ENCODE data around the gene DNAAF1. TPM values are rescaled to one million over a fixed set of nuclear protein-coding genes. Genes with fewer than 3 reads are reported as not detected.

The DNAAF1 gene
- total RNA-seq, 5 donors from 2014 or later (not counting 1 experiment from before 2014, with no cell fraction given), result 0.16 to 0.32 TPM; not detected in 3

DNA sequence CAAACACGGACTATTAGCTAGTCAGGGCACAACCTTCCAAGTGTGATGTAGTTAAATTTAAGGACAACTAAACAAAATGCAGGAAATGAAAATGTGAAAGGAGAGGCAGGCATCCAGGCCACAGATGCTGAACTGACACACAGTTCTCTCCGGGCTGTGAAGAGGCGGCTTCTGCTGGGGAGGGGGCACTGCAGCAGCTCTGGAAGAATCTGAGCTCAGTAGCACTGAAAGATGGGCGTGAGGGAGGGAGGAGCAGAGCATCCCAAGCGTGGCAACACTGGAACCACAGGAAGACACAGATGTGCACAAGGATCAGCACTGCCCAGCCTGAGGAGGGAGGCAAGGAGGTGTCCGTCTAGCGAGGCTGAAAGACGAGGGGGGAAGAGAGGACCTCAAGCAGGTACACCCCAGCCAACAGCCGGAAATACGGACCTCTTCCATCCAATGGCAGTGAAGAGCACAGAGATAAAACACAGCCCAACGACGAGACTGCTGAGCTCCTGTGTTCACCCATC lies 39.8 kb upstream of the DNAAF1 start:
- Histone ChIP-seq H3K4me1 (ENCODE audit: control insufficient read depth in 1 of 2, extremely low read depth in 1 of 2, insufficient read depth in 2 of 2, low read length in 2 of 2) (peaks cover 0 to 18% of the 10 kb centered on the region in 2 experiments), H3K9me3 (no peaks in the 10 kb centered on the region), H3K27me3 (replicated peaks in 1 of 2; ENCODE audit: control insufficient read depth in 2 of 2, extremely low read depth in 1 of 2, insufficient read depth in 2 of 2, low read length in 1 of 2) (no peaks in the 10 kb centered on the region), H3K27ac (ENCODE audit: low read length) (no peak overlapping the region), H3K36me3 (ENCODE audit: control insufficient read depth in 2 of 2, extremely low read depth in 1 of 2, insufficient read depth in 1 of 2, low read length in 1 of 2) (peaks cover 7 to 37% of the 10 kb centered on the region in 2 donors), H3K4me3 (ENCODE audit: control insufficient read depth in 1 of 2, extremely low read depth in 1 of 2, low read length in 1 of 2) (no peak overlapping the region)
- ATAC-seq (replicated peaks in 1 of 4) (no peak), DNase-seq (no peak)
- Mint-ChIP-seq H3K36me3 (peaks cover 25% of the 10 kb centered on the region), H3K9me3 (no peaks in the 10 kb centered on the region), H3K27me3 (no peaks in the 10 kb centered on the region), H3K4me3 (peak overlapping the region in 1 of 3 donors; percentile 9), H3K4me1 (peaks cover 58 to 74% (median 71%) of the 10 kb centered on the region in 3 donors), H3K27ac (no peak overlapping the region)
- 81% methylated on average over 6 of the region's 12 CpGs for WGBS (ENCODE audit: insufficient coverage)
- ChIA-PET CTCF (interaction anchor here in 1 of 2 donors (0.7 kb wide), 1 partner anchor 408 kb away, joined by 3 read pairs; no protein-coding TSS in a partner anchor), POLR2A (interaction anchor here in 1 of 2 donors (1.1 kb wide), 1 partner anchor 9 kb away, joined by 3 read pairs; no protein-coding TSS in a partner anchor)

DNA sequence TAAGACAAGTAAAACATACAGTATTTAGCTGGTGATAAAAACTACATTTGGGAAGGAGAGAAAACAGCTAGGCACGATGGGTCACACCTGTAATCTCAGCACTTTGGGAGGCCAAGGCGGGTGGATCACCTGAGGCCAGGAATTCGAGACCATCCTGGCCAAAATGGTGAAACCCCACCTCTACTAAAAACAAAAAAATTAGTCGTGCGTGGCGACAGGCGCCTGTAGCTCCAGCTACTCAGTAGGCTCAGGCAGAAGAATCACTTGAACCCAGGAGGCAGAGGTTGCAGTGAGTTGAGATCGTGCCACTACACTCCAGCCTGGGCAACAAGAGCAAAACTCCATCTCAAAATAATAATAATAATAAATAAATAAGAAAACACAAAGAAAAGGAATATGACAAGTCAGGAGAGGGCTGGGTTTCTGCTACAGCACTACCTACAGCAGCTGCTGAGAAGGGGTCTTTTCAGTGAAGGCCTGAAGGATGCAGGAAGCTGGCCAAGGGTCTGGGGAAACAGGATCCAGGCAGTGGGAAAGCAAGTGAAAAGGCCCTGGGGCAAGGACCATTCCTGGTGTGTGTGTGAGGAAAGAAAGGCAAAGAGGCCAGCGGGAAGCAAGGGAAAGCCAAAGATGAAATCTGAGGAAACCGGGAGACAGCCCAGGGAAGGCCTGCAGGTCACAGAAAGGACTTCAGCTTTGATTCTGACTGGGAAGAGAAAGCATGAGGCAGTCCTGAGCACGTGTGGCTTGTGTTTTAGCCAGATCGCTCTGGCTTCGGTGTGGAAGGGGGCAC lies 39.0 kb upstream of the DNAAF1 start:
- Histone ChIP-seq H3K27me3 (replicated peaks in 1 of 2; ENCODE audit: control insufficient read depth in 2 of 2, extremely low read depth in 1 of 2, insufficient read depth in 2 of 2, low read length in 1 of 2) (no peaks in the 10 kb centered on the region), H3K36me3 (ENCODE audit: control insufficient read depth in 2 of 2, extremely low read depth in 1 of 2, insufficient read depth in 1 of 2, low read length in 1 of 2) (peaks cover 7 to 41% of the 10 kb centered on the region in 2 donors), H3K9me3 (no peaks in the 10 kb centered on the region), H3K27ac (ENCODE audit: low read length) (no peak overlapping the region), H3K4me3 (ENCODE audit: control insufficient read depth in 1 of 2, extremely low read depth in 1 of 2, low read length in 1 of 2) (no peak overlapping the region), H3K4me1 (ENCODE audit: control insufficient read depth in 1 of 2, extremely low read depth in 1 of 2, insufficient read depth in 2 of 2, low read length in 2 of 2) (peaks cover 0 to 25% of the 10 kb centered on the region in 2 experiments)
- H3K27me3 Mint-ChIP-seq, result no peaks in the 10 kb centered on the region
- 94% methylated on average over 5 of the region's 13 CpGs for WGBS (ENCODE audit: insufficient coverage)
- POLR2A ChIA-PET, result interaction anchor here in 1 of 2 donors (0.6 to 1.1 kb wide), 2 partner anchors 9 to 41 kb away, joined by 3 to 4 read pairs; no protein-coding TSS in a partner anchor
- no peak for ATAC-seq (replicated peaks in 1 of 4)
- H3K4me3 Mint-ChIP-seq, result no peak overlapping the region
- no peak for DNase-seq
- no peak overlapping the region for H3K27ac Mint-ChIP-seq
- CTCF ChIA-PET, result no interaction called here
- no peaks in the 10 kb centered on the region for H3K9me3 Mint-ChIP-seq
- H3K36me3 Mint-ChIP-seq, result peaks cover 31% of the 10 kb centered on the region
- peaks cover 66 to 80% (median 77%) of the 10 kb centered on the region in 3 donors for H3K4me1 Mint-ChIP-seq

DNA sequence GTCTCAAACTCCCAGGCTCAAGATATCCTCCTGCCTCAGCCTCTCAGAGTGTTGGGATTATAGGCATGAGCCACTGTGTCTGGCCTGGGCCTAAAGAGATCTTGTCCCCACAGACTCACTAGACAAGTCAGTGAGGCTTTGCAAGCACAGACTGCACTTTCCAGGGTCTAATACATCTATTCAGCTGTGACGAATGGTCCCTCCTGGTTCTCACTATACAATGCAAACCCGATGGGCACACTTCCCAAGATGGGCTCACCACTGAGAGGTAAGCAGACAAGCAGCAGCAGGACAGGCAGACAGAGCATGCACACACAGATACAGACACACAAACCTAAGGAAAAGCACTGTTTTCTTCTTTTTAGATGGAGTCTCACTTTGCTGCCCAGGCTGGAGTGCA lies 37.2 kb upstream of the DNAAF1 start:
- ChIA-PET POLR2A (no interaction called here), CTCF (interaction anchor here in 1 of 2 donors (0.9 kb wide), 1 partner anchor 9 kb away, joined by 3 read pairs; no protein-coding TSS in a partner anchor)
- DNase-seq (no peak), ATAC-seq (replicated peaks in 1 of 4) (no peak)
- Mint-ChIP-seq H3K4me3 (no peak overlapping the region), H3K36me3 (peaks cover 31% of the 10 kb centered on the region), H3K9me3 (no peaks in the 10 kb centered on the region), H3K27ac (no peak overlapping the region), H3K27me3 (no peaks in the 10 kb centered on the region), H3K4me1 (peaks cover 65 to 78% (median 73%) of the 10 kb centered on the region in 3 donors)
- Histone ChIP-seq H3K9me3 (no peaks in the 10 kb centered on the region), H3K27ac (ENCODE audit: low read length) (no peak overlapping the region), H3K36me3 (ENCODE audit: control insufficient read depth in 2 of 2, extremely low read depth in 1 of 2, insufficient read depth in 1 of 2, low read length in 1 of 2) (peaks cover 7 to 35% of the 10 kb centered on the region in 2 donors), H3K4me3 (ENCODE audit: control insufficient read depth in 1 of 2, extremely low read depth in 1 of 2, low read length in 1 of 2) (no peak overlapping the region), H3K27me3 (replicated peaks in 1 of 2; ENCODE audit: control insufficient read depth in 2 of 2, extremely low read depth in 1 of 2, insufficient read depth in 2 of 2, low read length in 1 of 2) (no peaks in the 10 kb centered on the region), H3K4me1 (ENCODE audit: control insufficient read depth in 1 of 2, extremely low read depth in 1 of 2, insufficient read depth in 2 of 2, low read length in 2 of 2) (peaks cover 0 to 26% of the 10 kb centered on the region in 2 experiments)
- WGBS (ENCODE audit: insufficient coverage), result 94% methylated on average over 2 of the region's 2 CpGs

DNA sequence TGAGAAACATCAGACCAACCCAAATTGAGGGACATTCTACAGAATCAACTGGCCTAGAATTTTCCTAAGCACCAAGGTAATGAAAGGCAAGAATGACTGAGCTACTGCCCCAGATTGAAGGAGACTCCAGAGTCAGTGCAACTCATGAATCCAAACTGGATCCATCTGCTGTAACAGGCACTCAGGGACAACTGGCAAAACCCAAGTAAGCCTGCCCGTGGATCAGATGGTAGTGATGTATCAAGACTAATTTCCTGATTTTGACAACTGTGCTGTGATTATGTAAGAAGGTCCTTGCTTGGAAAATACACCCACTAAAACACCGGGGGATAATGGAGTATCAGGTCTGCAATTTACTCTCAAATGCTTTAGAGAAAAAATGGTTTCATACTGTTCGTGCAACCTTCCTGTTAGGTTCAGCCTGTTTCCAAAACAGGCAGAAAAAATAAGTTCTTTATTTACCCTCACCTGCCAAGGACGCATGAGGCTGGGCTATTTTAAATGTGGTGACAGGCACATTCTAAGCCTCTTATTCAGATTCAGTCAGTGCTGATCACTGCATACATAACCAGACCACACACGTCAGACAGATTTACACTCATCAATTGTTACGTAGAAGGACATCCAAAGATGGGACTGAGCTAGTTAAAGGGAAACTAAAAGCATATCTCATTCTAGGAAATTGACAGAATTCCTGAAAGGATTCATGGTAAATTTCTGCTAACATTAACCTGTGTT lies 35.3 kb upstream of the DNAAF1 start:
- no peaks in the 10 kb centered on the region for H3K27me3 ChIP-seq (replicated peaks in 1 of 2; ENCODE audit: control insufficient read depth in 2 of 2, extremely low read depth in 1 of 2, insufficient read depth in 2 of 2, low read length in 1 of 2)
- H3K27me3 Mint-ChIP-seq, result no peaks in the 10 kb centered on the region
- no peaks in the 10 kb centered on the region for H3K9me3 Mint-ChIP-seq
- H3K4me1 ChIP-seq (ENCODE audit: control insufficient read depth in 1 of 2, extremely low read depth in 1 of 2, insufficient read depth in 2 of 2, low read length in 2 of 2), result peaks cover 3 to 34% of the 10 kb centered on the region in 2 experiments
- no peak overlapping the region for H3K4me3 Mint-ChIP-seq
- CTCF ChIA-PET, result no interaction called here
- peaks cover 61 to 73% (median 67%) of the 10 kb centered on the region in 3 donors for H3K4me1 Mint-ChIP-seq
- POLR2A ChIA-PET, result no interaction called here
- H3K9me3 ChIP-seq, result no peaks in the 10 kb centered on the region
- no peak overlapping the region for H3K4me3 ChIP-seq (ENCODE audit: control insufficient read depth in 1 of 2, extremely low read depth in 1 of 2, low read length in 1 of 2)
- ATAC-seq (replicated peaks in 1 of 4), result no peak
- no peak overlapping the region for H3K27ac Mint-ChIP-seq
- 100% methylated on average over 1 of the region's 6 CpGs for WGBS (ENCODE audit: insufficient coverage)
- no peak for DNase-seq
- H3K36me3 Mint-ChIP-seq, result peaks cover 31% of the 10 kb centered on the region
- H3K27ac ChIP-seq (ENCODE audit: low read length), result no peak overlapping the region
- peaks cover 7 to 37% of the 10 kb centered on the region in 2 donors for H3K36me3 ChIP-seq (ENCODE audit: control insufficient read depth in 2 of 2, extremely low read depth in 1 of 2, insufficient read depth in 1 of 2, low read length in 1 of 2)

DNA sequence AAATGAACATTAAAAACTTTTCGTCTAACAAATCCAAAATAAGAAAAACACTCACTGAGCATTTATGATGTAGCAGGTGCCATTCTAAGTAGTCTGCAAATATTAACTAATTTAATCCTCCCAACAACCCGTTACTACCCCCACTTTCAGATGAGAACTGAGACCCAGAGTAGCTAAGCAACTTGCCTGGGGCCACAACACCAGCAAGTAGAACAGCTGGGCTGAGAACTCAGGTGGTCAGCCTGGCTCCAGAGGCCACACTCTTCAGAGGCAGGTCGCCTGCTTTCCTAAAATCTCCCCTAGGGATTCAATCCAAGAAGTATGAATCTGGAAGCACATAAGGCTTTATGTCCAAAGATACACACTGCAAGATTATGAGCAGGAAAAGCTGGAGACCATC lies 34.6 kb upstream of the DNAAF1 start:
- Histone ChIP-seq H3K27me3 (replicated peaks in 1 of 2; ENCODE audit: control insufficient read depth in 2 of 2, extremely low read depth in 1 of 2, insufficient read depth in 2 of 2, low read length in 1 of 2) (no peaks in the 10 kb centered on the region), H3K9me3 (no peaks in the 10 kb centered on the region), H3K36me3 (ENCODE audit: control insufficient read depth in 2 of 2, extremely low read depth in 1 of 2, insufficient read depth in 1 of 2, low read length in 1 of 2) (peaks cover 7 to 33% of the 10 kb centered on the region in 2 donors), H3K4me1 (ENCODE audit: control insufficient read depth in 1 of 2, extremely low read depth in 1 of 2, insufficient read depth in 2 of 2, low read length in 2 of 2) (peaks cover 7 to 37% of the 10 kb centered on the region in 2 experiments), H3K4me3 (ENCODE audit: control insufficient read depth in 1 of 2, extremely low read depth in 1 of 2, low read length in 1 of 2) (no peak overlapping the region), H3K27ac (ENCODE audit: low read length) (no peak overlapping the region)
- Mint-ChIP-seq H3K9me3 (no peaks in the 10 kb centered on the region), H3K27me3 (no peaks in the 10 kb centered on the region), H3K4me1 (peaks cover 61 to 74% (median 69%) of the 10 kb centered on the region in 3 donors), H3K36me3 (peaks cover 26% of the 10 kb centered on the region), H3K4me3 (peak overlapping the region in 1 of 3 donors; percentile 15), H3K27ac (no peak overlapping the region)
- DNase-seq (no peak), ATAC-seq (replicated peaks in 1 of 4) (no peak)
- ChIA-PET POLR2A (no interaction called here), CTCF (no interaction called here)
- WGBS (ENCODE audit: insufficient coverage), result 71% methylated on average over 2 of the region's 3 CpGs

DNA sequence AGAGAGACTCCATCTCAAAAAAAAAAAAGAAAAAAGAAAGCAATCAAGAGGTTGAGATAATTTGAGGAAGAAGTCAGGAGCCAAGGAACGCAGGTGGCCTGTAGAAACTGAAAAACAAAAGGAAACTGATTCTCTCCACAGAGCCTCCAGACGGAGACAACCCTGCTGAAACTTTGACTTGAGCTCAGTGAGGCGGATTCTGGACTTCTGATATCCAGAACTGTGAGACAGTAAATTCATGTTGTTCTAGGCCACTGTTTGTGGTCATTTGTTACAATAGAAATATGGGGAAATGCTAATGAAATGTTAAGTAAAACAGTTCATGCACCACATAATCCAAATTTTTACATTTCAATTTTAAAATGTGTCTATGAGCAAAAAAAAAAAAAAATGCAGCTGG lies 33.6 kb upstream of the DNAAF1 start:
- 73% methylated on average over 2 of the region's 3 CpGs for WGBS (ENCODE audit: insufficient coverage)
- H3K4me1 Mint-ChIP-seq, result peaks cover 58 to 69% (median 69%) of the 10 kb centered on the region in 3 donors
- peaks cover 12 to 39% of the 10 kb centered on the region in 2 experiments for H3K4me1 ChIP-seq (ENCODE audit: control insufficient read depth in 1 of 2, extremely low read depth in 1 of 2, insufficient read depth in 2 of 2, low read length in 2 of 2)
- ATAC-seq (replicated peaks in 1 of 4) (no peak), DNase-seq (no peak)
- H3K27ac Mint-ChIP-seq, result no peak overlapping the region
- peak overlapping the region in 1 of 3 donors; percentile 15 for H3K4me3 Mint-ChIP-seq
- no peak overlapping the region for H3K4me3 ChIP-seq (ENCODE audit: control insufficient read depth in 1 of 2, extremely low read depth in 1 of 2, low read length in 1 of 2)
- no peaks in the 10 kb centered on the region for H3K9me3 ChIP-seq
- H3K27me3 ChIP-seq (replicated peaks in 1 of 2; ENCODE audit: control insufficient read depth in 2 of 2, extremely low read depth in 1 of 2, insufficient read depth in 2 of 2, low read length in 1 of 2), result no peaks in the 10 kb centered on the region
- H3K36me3 Mint-ChIP-seq, result peaks cover 22% of the 10 kb centered on the region
- peaks cover 7 to 24% of the 10 kb centered on the region in 2 donors for H3K36me3 ChIP-seq (ENCODE audit: control insufficient read depth in 2 of 2, extremely low read depth in 1 of 2, insufficient read depth in 1 of 2, low read length in 1 of 2)
- no peaks in the 10 kb centered on the region for H3K27me3 Mint-ChIP-seq
- H3K9me3 Mint-ChIP-seq, result no peaks in the 10 kb centered on the region
- CTCF ChIA-PET, result interaction anchor here in 1 of 2 donors (0.6 kb wide), 2 partner anchors 10 to 392 kb away, joined by 3 to 4 read pairs; no protein-coding TSS in a partner anchor
- no peak overlapping the region for H3K27ac ChIP-seq (ENCODE audit: low read length)
- POLR2A ChIA-PET, result no interaction called here

All from T-cell (primary cell).